ENCODE results near the gene CHI3L2.

- TF ChIP-seq, protein P1, sequence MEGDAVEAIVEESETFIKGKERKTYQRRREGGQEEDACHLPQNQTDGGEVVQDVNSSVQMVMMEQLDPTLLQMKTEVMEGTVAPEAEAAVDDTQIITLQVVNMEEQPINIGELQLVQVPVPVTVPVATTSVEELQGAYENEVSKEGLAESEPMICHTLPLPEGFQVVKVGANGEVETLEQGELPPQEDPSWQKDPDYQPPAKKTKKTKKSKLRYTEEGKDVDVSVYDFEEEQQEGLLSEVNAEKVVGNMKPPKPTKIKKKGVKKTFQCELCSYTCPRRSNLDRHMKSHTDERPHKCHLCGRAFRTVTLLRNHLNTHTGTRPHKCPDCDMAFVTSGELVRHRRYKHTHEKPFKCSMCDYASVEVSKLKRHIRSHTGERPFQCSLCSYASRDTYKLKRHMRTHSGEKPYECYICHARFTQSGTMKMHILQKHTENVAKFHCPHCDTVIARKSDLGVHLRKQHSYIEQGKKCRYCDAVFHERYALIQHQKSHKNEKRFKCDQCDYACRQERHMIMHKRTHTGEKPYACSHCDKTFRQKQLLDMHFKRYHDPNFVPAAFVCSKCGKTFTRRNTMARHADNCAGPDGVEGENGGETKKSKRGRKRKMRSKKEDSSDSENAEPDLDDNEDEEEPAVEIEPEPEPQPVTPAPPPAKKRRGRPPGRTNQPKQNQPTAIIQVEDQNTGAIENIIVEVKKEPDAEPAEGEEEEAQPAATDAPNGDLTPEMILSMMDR (IDR thresholded peaks at IDR 0.05), result no peak
- TF ChIP-seq EP300 (IDR thresholded peaks at IDR 0.05) (no peak), POLR2A (IDR thresholded peaks at IDR 0.05) (no peak), POLR2AphosphoS5 (IDR thresholded peaks at IDR 0.05) (no peak)
Observed at GRCh38 chr1:111241797-111242196, 14.3 kb downstream of the CHI3L2 start.

All from upper lobe of left lung (tissue), 4 donors.